Loucy (cell line): ENCODE data around the gene ALDH1L1.

Source experiments
- H2AFZ ChIP-seq: fragments of 200-600 bp; sonication (generic); 2 replicates; pipeline ENCODE4 v1.6.0; 2016; ENCODE audit warnings: antibody characterized with exemption, mild to moderate bottlenecking, low read length, moderate library complexity
- H3F3A ChIP-seq: fragments of 200-600 bp; 2 replicates; pipeline ENCODE4 v1.6.0; 2016; ENCODE audit warnings: antibody characterized with exemption, low read depth, mild to moderate bottlenecking
- H3K27me3 ChIP-seq: fragments of 200-600 bp; sonication (generic); 2 replicates; pipeline ENCODE4 v1.6.1; 2014; ENCODE audit warnings: low read length, mild to moderate bottlenecking; ENCODE audit not compliant: insufficient read depth, poor library complexity, severe bottlenecking
- H3K36me3 ChIP-seq: fragments of 200-600 bp; sonication (generic); 2 replicates; pipeline ENCODE4 v1.6.1; 2016; ENCODE audit warnings: low read length; ENCODE audit not compliant: insufficient read depth
- H3K4me1 ChIP-seq: fragments of 200-600 bp; sonication (generic); 2 replicates; pipeline ENCODE4 v1.5.1; 2014; ENCODE audit warnings: low read length, mild to moderate bottlenecking; ENCODE audit not compliant: insufficient read depth, poor library complexity, severe bottlenecking
- H3K4me2 ChIP-seq: fragments of 200-600 bp; sonication (generic); 2 replicates; pipeline ENCODE4 v1.6.0; 2014; ENCODE audit warnings: antibody characterized with exemption, low read length, low read depth, mild to moderate bottlenecking; ENCODE audit not compliant: poor library complexity, severe bottlenecking
- H3K4me3 ChIP-seq: fragments of 200-600 bp; sonication (generic); 2 replicates; pipeline ENCODE4 v1.5.1; 2014; ENCODE audit warnings: low read length, mild to moderate bottlenecking, mixed read lengths; ENCODE audit not compliant: poor library complexity, severe bottlenecking
- H3K79me2 ChIP-seq: fragments of 200-600 bp; sonication (generic); 2 replicates; pipeline ENCODE4 v1.6.1; 2014; ENCODE audit warnings: low read length; ENCODE audit not compliant: insufficient read depth
- H3K9ac ChIP-seq: fragments of 200-600 bp; sonication (generic); 2 replicates; pipeline ENCODE4 v1.6.0; 2014; ENCODE audit warnings: mild to moderate bottlenecking, low read depth, low read length, moderate library complexity; ENCODE audit not compliant: poor library complexity, severe bottlenecking
- H3K9me2 ChIP-seq: fragments of 200-600 bp; sonication (generic); replicated peaks from 2 replicates; pipeline ENCODE4 v1.6.1; 2016; ENCODE audit warnings: low read depth, low read length, mixed read lengths
- H3K9me3 ChIP-seq: fragments of 200-600 bp; sonication (generic); 2 replicates; pipeline ENCODE4 v1.6.1; 2014; ENCODE audit warnings: mild to moderate bottlenecking, antibody characterized with exemption, low read length, low read depth; ENCODE audit not compliant: insufficient read depth
- H4K20me1 ChIP-seq: fragments of 200-600 bp; sonication (generic); 2 replicates; pipeline ENCODE4 v1.6.0; 2014; ENCODE audit warnings: antibody characterized with exemption, low read length, mild to moderate bottlenecking; ENCODE audit not compliant: insufficient read depth, poor library complexity, severe bottlenecking
- CTCF ChIP-seq: fragments of 200-600 bp; sonication (generic); conservative IDR thresholded peaks from 2 replicates; pipeline ENCODE4 v1.5.1; 2014; ENCODE audit warnings: mild to moderate bottlenecking, antibody characterized with exemption, low read length
- EZH2phosphoT487 ChIP-seq: fragments of 200-600 bp; IDR thresholded peaks from 2 replicates; pipeline ENCODE4 v1.6.1; 2018; ENCODE audit warnings: antibody characterized with exemption, mild to moderate bottlenecking, moderate library complexity, borderline replicate concordance

Gene ALDH1L1

GRCh38 chr3:126119008-126119675 lies 61.2 kb downstream of the ALDH1L1 start:
- Histone ChIP-seq H3K4me2 (no peak overlapping the region), H3K9me3 (no peaks in the 10 kb centered on the region)
- TF ChIP-seq CTCF (no peak), EZH2phosphoT487 (no peak)

GRCh38 chr3:126118591-126118990 lies 61.8 kb downstream of the ALDH1L1 start:
- no peak overlapping the region for H3K4me2 ChIP-seq
- H3K4me3 ChIP-seq, result no peak overlapping the region
- H3K9me2 ChIP-seq, result no peaks in the 10 kb centered on the region
- no peaks in the 10 kb centered on the region for H4K20me1 ChIP-seq
- H3K9ac ChIP-seq, result no peak overlapping the region
- no peaks in the 10 kb centered on the region for H3K36me3 ChIP-seq
- no peaks in the 10 kb centered on the region for H3F3A ChIP-seq
- H3K9me3 ChIP-seq, result no peaks in the 10 kb centered on the region
- H2AFZ ChIP-seq, result no peak overlapping the region
- no peaks in the 10 kb centered on the region for H3K27me3 ChIP-seq
- no peaks in the 10 kb centered on the region for H3K4me1 ChIP-seq
- no peak for TF ChIP-seq EZH2phosphoT487
- TF ChIP-seq CTCF, result no peak
- H3K79me2 ChIP-seq, result no peaks in the 10 kb centered on the region

More at GRCh38 chr3:126119008-126119675, 61.2 kb downstream of the ALDH1L1 start:
- Histone ChIP-seq H3K4me3 (no peak overlapping the region), H4K20me1 (no peaks in the 10 kb centered on the region), H3K27me3 (no peaks in the 10 kb centered on the region), H3K36me3 (no peaks in the 10 kb centered on the region), H3K9ac (no peak overlapping the region), H3F3A (no peaks in the 10 kb centered on the region), H3K9me2 (no peaks in the 10 kb centered on the region), H3K4me1 (no peaks in the 10 kb centered on the region), H2AFZ (no peak overlapping the region; the same call in 1 of the 2 replicates), H3K79me2 (no peaks in the 10 kb centered on the region)

GRCh38 chr3:126117786-126118185 lies 62.6 kb downstream of the ALDH1L1 start:
- no peaks in the 10 kb centered on the region for H3K27me3 ChIP-seq
- H3K9me3 ChIP-seq, result no peaks in the 10 kb centered on the region
- no peak overlapping the region for H3K4me2 ChIP-seq
- no peak overlapping the region for H3K4me3 ChIP-seq
- no peaks in the 10 kb centered on the region for H3K79me2 ChIP-seq
- no peaks in the 10 kb centered on the region for H4K20me1 ChIP-seq
- H3F3A ChIP-seq, result no peaks in the 10 kb centered on the region
- H3K9me2 ChIP-seq, result no peaks in the 10 kb centered on the region
- TF ChIP-seq CTCF (no peak), EZH2phosphoT487 (no peak)
- no peak overlapping the region for H3K9ac ChIP-seq
- H3K36me3 ChIP-seq, result no peaks in the 10 kb centered on the region
- H3K4me1 ChIP-seq, result no peaks in the 10 kb centered on the region
- H2AFZ ChIP-seq, result no peak overlapping the region
